GM21619 (cell line): ENCODE measurements around the gene TENM3.
"Not testable (repeated sequence)": the region's sequence is repeated elsewhere in the genome, so short reads cannot be mapped to it uniquely, and the experiment has no call there.

Experiments
- ATAC-seq: cut with Tn5 transposase; IDR thresholded peaks from one replicate; pipeline ENCODE4 v1.9.1; 2021; ENCODE audit not compliant: unreplicated experiment

TENM3 gene

DNA sequence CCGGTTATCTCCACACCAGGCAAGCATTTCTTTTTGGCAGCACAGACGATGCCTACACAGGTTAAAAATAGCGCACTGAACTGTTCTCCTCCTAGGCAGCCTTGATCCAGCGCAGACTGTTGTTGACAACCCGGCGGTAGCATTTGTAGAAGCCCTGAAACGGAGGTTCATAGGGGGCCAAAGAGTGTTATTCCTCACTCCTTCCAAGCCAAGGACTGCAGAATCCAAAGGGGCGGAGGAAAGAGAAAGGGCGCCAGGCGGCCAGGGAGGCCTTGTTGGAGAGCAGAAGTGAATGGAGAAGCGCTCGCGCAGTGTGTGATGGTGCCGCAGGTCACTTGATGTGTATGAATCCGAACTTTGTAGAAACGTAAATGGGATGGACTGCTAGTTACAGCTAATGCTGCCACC is 82.7 kb downstream of the TENM3 start:
- ATAC-seq, result no peak

- no peak for ATAC-seq
Measured at GRCh38 chr4:182328505-182328904, 85.3 kb downstream of the TENM3 start.

- ATAC-seq, result no peak
Measured at GRCh38 chr4:182337366-182337765, 94.2 kb downstream of the TENM3 start.

GRCh38 chr4:182338063-182338462 is 94.9 kb downstream of the TENM3 start:
- no peak for ATAC-seq

GRCh38 chr4:182338746-182339145 is 95.5 kb downstream of the TENM3 start:
- ATAC-seq, result no peak

DNA sequence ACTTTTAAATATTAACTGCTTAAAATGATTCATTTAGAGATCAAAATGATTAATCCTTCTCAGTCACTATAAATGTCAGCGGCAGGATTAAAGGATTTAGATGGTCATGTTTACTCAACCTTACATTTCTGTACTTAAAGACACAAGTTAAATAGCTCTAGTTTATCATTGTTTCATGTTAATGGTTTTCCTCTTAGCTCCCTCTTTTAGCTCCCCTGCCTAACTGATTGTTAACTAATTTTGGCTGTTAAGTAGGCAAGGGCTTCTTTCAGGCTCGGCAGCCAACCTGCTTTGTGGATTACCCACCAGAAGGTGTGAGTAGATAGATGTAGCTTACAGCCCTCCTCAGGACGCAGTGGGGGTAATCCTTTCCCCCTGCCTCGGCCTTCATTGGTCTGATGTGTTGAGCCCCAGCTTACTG is 96.0 kb downstream of the TENM3 start:
- ATAC-seq, result no peak

DNA sequence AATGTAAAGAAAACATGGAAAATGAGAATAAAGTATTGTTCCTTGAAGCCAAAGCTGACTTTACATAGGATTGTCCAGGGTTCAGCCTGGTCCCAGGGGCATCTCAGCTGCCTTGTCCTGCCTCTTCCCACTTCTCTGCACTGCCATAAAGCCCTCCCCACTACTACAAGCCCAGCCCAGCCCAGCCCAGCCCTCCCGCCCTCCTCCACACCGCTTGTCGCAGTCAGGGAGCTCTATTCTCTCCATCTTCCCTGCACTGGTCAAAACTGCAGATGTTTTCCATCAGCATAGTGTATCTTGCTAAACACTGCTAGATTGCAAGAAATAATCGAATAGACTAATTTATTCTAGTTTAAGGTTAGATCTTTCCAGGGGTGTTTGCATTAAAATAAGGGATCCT is 100.3 kb downstream of the TENM3 start:
- no peak for ATAC-seq

DNA sequence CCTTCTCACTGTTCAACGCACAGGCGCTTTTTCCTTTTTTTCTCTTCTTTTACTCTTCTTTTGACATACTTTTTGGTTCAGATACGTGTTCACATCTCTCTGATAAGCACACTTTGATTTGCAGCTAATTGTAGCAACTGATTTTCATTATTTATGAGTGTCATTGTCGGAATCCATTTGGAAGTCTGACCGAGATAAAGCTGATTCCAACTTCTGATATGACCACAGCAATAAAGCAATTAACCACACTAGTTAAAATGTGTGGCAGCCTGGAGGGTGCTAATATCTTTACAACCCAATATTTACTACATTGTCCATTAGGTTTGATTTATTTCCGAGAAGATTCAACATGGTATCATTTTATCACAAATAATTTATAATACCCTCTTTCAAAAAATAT is 101.8 kb downstream of the TENM3 start:
- no peak for ATAC-seq

DNA sequence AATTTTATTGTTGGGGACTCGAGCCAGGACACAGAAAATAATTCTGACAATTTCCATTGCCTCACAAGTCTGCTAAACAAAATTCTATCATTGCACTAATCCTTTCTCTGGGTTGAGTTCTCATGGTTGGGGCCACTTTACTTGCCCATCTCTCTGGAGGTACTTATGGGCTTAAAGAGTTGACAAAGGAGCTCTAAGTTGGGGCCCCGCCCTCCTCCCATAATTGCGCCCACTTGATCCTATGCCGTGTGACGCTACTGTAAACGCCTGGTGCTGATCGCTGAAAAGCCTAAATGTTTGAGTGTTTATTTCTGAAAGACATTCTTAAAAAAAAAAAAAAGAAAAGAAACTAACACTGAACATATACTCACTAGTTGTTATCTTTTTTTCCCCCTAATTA is 103.0 kb downstream of the TENM3 start:
- no peak for ATAC-seq

DNA sequence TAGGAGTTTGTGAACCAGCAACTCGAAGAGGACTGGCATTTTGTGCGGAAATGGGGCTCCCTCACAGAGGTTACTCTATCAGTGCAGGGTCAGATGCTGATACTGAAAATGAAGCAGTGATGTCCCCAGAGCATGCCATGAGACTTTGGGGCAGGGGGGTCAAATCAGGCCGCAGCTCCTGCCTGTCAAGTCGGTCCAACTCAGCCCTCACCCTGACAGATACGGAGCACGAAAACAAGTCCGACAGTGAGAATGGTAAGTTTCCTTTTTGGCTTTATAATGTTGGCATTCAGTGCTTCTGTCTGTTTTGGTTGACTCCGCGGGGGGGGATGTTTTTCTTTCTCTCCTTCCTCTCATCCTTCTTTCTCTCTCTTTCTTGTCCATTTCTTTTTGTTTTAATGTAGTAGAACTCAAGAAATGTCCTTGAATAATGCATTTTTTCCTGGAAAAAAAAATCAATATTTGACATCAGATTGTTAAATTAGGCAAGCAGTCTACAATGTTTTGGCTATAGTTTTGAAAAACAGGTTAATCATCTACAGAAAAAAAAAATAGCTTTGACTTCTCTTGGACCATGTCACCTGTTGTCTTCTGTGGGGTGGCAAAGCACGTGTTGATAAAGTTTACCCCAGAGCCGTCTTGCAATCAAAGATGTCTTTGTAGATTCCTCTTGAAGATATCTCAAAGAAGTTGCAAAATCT is 103.6 kb downstream of the TENM3 start:
- no peak for ATAC-seq

DNA sequence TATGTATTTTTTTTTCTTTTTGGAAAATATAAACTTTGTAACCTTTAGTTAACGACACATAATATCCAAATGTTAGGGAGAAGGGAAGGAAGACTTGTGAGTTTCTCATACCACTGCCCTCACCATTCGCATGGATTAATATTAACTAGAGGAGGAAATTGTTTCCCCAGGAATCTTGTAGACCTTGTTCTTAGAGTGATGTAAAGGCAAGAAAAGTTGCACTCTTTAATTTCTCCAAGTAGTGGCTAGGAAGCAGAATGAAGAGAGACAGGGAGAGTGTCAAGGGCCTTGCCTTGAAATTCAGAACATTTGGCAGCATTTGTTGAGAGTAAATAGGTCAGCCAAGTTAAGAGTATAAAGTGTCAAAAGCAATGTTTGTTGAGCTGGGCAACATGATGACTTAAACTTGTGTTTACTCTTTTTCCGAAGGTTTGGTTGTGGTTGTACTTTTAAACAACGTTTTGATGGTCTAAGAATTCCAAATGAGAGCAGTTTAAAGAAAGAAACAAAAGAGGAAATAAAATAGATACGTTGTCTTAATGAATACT is 105.7 kb downstream of the TENM3 start:
- no peak for ATAC-seq

DNA sequence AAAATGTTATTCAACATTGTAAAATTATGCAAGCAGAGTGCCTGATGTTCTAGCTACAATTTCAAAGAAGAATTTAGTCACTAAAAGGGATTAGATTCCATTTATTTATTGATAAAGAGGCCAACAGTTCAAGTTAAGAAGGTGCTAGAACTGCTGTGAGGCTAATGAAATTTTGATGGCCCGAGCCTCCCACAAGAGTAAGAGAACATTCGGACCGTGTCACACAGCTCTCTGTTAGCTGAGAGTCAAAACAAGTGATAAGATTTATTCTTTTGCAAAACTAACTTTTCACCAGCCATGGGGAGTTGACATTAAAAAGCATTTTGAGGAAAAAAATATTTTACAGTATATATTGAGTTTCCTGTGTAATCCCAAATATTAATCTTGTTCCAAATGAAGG is 106.8 kb downstream of the TENM3 start:
- no peak for ATAC-seq

DNA sequence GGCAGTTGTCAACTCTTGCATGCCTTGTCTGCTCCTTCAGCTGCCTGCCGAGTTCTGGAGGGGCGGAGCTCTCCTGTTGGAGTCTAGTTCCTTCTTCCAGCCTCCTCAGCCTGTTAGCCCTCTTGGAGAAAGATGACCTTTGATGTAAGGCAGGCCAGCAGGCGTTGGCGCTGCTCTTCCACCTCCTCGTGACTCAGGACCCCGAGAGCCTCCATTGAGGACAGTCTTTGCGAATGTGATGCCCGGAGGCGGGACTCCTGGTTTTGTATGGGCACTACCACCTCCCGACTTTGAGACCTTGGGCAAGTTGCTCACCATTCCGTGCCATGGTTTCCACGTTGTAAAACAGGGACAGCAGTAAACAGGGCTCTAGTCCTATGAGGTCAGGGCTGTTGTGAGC is 108.3 kb downstream of the TENM3 start:
- no peak for ATAC-seq

GRCh38 chr4:182354106-182354505 is 110.9 kb downstream of the TENM3 start:
- no peak for ATAC-seq

DNA sequence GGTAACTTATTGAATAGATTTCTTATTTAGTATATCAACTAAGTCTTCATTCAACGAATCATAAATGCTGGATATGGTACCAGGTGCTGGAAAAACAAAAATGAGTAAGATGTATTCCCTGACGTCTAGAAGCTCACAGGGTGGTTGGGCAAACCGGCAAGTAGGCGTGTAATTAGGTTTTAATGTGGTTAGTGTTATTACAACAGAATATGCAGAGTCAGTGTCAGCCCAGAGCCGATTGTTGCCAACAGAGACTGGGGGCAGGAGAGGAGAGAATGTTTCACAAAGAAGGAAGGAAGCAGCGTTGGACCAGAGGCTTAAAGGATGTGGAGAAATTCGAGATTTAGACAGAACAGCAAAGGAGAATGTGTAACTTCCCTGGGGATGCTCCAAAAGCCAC is 111.7 kb downstream of the TENM3 start:
- ATAC-seq, result no peak

- ATAC-seq, result no peak
Measured at GRCh38 chr4:182367153-182367552, 124.0 kb downstream of the TENM3 start.

DNA sequence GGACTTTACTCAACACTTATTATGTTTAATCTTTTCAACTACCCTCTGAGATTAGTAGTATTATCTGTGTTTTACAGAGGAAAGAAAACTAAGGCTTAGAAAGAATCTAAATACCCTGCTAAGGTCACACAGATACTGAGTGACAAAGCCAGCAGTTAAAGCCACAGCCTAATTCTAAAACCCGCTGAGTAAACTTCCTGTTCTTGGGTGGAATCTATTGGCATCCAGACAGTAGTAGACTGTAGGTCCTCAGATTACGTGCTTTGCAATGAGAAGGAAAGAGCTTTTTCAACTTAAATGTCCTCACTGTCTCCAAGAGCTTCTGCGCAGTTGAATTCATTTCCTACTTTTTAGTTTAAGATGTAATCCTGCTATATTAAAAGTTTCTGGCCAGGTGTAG is 126.0 kb downstream of the TENM3 start:
- ATAC-seq, result no peak

- ATAC-seq, result no peak
Measured at GRCh38 chr4:182370491-182370890, 127.3 kb downstream of the TENM3 start.

DNA sequence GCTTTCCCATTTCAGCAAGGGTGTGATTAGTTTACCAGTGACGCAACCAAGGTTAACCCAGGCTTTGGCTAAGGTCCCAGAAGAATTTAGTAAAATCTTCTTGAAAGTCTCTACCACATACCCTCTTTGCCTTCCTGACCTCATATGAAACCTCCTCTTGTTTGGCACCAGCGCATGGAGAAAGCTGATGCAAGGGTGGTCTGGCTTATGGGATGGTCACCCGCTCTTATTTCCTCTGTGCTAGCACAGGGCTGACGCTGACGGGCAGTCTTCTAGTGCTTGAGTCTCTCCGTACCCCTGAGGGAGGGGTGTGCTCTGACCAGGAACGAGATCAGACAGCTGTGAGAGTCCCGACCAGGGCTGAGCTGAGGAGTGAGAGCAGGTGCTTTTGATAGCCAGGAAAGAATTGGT is 137.6 kb downstream of the TENM3 start:
- ATAC-seq, result no peak

DNA sequence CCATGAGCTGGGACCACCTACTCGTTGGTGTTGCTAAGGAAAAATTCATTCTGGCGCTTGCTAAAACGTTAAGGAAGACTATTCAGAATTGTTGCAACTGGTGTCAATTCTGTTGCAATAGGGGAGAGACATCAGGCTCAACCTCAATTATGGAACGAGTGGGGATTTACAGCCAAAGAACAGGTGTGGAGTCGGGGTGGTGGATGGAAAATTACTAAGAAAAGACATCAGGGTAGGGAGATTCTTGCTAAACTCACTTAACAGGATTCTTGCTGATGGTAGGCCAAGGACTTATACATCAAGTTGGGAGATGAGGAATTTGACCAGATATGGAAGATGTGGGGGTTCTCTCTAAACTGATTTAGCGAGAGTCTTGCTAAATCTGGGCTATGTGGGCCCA is 139.7 kb downstream of the TENM3 start:
- no peak for ATAC-seq

DNA sequence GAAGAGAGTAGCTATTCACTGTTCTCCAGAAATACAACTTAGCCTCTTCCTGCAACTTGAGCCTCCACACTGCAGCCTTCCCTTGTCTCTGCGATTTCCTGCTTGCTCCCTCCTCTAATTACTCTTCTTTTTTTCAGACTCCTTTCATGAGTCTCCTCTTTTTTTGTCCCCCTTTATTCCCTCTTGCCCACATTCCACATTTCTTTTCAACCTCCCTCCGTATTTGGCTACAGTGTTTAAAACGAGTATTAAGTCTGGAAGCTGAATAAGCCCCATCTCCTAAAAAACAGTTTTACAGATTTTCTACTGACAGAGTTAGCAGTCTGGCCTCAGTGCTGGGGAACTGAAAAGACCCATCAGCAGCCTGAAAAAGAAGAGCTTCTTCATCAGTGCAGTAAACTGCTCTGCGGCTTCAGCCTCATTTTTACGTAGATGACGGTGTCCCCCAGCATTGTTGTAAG is 141.5 kb downstream of the TENM3 start:
- ATAC-seq, result no peak

DNA sequence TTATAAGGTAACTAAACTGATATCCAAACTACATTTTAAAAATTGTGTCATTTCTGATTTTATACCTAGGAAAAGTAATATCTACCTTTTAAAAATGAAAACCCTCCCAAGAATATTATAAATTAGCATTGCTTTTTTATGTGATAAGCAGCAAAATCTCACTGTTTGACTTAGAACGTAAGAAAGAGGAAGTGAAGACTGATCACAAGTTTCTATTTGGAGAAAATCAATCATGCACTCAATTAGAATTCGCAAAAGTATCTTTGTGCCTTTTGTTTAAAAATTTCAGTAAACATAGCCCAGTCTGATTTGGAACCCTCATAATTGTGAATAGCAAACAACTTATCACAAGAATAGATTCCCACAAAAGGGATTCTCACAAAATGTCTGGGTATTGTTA is 142.7 kb downstream of the TENM3 start:
- no peak for ATAC-seq

GRCh38 chr4:182386576-182386975 is 143.4 kb downstream of the TENM3 start:
- ATAC-seq, result not testable (repeated sequence)
